Measurements from ENCODE around the gene BEAN1. TPM values are rescaled to one million over a fixed set of nuclear protein-coding genes. Genes with fewer than 3 reads are reported as not detected.

The BEAN1 gene
- total RNA-seq, 1 experiment from 2014 or later: 0.72 TPM

- no peak for DNase-seq (ENCODE audit: low read depth)
Observed at GRCh38 chr16:66418165-66418962, 8.7 kb upstream of the BEAN1 start.

- no peak for DNase-seq (ENCODE audit: low read depth)
Observed at GRCh38 chr16:66419527-66419926, 7.6 kb upstream of the BEAN1 start.

DNA sequence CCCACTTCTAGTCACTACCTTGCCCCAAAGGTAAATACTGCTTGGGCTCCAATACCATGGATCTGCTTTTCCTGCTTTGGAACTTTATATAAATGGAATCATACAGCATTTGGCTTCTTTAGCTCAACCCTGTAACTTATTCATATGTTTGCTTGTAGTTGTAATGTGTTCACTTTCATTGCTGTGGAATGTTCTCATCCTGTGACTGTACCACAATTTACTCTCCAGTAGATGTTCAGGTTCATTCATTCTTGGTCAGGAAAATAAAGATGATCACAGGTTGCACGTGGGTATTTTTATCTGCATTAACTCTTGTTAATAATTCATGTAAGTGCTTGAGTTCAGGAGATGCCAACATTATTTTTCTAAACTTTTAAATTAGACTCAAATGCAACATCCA lies 6.7 kb upstream of the BEAN1 start:
- no peak for DNase-seq (ENCODE audit: low read depth)

- DNase-seq (ENCODE audit: low read depth): no peak
Observed at GRCh38 chr16:66421891-66422290, 5.2 kb upstream of the BEAN1 start.

GRCh38 chr16:66422366-66422765 lies 4.7 kb upstream of the BEAN1 start:
- DNase-seq (ENCODE audit: low read depth): peak; percentile 62

GRCh38 chr16:66423177-66423576 lies 3.9 kb upstream of the BEAN1 start:
- no peak for DNase-seq (ENCODE audit: low read depth)

DNA sequence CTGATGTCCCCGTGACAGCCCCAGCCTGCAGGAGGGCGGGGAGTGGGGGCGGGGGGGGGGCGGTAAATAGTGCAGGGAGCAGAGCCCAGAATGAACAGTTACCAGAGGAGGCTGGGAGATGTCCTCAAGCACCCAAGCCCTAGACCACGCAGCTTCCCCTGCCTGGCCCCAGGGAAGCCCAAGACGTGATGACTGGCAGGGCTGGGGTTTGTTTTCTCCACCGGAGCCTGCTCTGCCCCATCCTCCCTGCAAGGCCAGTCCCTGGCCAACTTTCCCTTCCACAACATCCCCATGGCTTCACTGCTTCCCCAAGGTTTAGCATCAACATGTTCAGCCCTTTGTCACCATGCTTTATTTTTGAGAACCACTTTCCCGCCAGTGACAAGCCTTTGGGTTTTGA lies 1.4 kb upstream of the BEAN1 start:
- no peak for DNase-seq (ENCODE audit: low read depth)

DNA sequence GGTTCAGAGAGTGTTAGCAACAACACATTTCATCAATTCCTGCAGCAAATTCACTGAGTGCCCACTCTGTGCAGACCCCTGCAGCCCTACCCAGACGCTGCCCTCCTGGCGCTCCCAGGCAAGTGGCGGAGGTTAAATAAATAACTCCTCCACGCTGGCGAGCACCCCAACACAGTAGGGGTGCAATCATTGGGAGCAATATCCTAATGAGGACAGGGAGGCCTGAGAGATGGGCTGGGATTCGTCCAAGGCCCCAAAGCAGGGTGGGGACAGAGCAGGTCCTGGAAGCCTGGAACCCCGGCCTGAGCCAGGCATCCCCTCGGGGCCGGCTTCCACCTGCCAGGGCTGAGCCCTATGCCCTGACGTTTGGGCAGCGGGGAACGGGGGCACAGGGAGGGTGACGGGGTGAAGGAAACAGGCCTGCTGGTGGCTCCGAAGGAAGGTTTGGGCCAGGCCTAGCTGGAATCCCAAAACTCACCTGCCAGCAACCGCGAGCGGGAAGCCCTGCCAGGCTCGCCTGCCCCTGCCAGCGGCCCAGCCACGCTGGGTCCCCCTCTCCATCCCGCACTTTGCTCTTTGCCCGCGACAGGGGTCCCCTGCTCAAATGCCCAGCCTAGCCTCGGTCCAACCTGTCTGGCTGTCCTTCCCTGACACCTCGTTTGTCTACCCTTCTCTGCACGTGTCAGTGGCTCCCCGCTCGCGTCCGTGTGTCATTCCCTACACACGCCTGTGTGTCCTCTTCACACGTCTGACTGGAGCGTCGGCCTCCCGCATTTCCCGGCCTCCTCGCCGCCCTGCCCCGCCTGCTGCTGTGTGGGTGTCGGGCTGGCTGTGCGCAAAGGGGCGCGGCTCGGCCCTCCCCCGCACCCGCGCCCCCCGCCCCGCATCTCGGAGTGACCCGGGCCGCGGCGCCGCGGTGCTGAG lies 721 bp upstream of the BEAN1 start:
- no peak for DNase-seq (ENCODE audit: low read depth)

GRCh38 chr16:66427871-66428681 lies 981 bp downstream of the BEAN1 start:
- DNase-seq (ENCODE audit: low read depth): peak; percentile 49

GRCh38 chr16:66428682-66429251 lies 1.7 kb downstream of the BEAN1 start:
- DNase-seq (ENCODE audit: low read depth): no peak

GRCh38 chr16:66429290-66429962 lies 2.3 kb downstream of the BEAN1 start:
- DNase-seq (ENCODE audit: low read depth): no peak

DNA sequence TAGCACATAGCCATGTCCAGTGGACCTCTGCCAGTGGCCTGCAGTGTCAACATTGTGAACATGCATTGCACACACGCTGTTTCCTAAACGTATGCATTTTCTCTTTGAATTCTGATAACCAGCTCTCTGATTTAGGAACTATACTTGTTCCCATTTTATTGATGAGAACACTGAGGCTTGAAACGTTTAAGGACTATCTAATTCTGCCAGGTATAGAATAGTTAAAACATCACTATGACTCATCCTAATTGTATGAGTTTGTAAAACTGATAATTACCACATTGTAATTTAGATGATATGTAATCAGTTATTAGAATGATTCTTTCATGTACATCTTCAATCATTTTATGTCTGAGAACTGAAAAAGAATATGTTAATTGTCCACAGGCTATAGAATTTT lies 3.1 kb downstream of the BEAN1 start:
- no peak for DNase-seq (ENCODE audit: low read depth)

- DNase-seq (ENCODE audit: low read depth): no peak
Observed at GRCh38 chr16:66431760-66432159, 4.7 kb downstream of the BEAN1 start.

- no peak for DNase-seq (ENCODE audit: low read depth)
Observed at GRCh38 chr16:66432429-66432828, 5.3 kb downstream of the BEAN1 start.

DNA sequence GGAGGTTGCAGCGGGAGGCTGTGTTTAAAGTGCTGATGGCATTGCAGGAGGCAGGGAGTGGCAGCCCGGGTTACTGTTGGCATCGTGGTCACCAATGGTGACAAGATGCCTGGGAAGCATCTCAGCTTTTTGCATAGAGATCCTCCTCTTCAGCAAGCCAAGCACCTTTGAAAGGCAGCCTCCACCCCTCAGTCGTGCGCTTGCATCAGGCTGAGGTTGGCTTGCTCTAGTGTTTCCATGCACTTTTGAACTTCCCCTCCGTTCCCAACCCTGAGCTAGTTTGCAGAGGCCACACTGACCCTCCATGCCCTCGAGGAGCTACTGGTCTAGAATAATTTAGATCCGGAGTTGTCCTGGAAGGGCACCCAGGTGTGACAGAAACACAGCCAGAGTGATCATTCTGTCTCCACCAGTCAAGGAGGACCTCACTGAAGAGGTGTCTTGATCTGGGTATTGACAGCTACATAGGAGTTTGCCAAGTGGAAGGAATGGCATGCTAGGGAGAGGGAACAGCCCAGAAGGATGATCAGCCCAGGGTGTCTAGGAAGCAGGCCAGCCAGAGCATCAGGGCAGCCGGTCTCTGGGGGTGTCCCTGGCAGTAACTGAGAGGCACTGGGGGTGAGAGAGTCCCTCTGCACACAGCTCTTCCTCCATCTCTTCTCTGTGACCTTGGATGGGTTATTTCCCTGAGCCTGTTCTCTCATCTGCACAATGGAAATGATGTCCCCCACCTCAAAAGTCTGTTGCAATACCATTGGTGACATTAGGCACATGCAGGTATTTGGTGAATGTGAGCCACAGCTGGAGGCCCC lies 7.7 kb downstream of the BEAN1 start:
- DNase-seq (ENCODE audit: low read depth): no peak

DNA sequence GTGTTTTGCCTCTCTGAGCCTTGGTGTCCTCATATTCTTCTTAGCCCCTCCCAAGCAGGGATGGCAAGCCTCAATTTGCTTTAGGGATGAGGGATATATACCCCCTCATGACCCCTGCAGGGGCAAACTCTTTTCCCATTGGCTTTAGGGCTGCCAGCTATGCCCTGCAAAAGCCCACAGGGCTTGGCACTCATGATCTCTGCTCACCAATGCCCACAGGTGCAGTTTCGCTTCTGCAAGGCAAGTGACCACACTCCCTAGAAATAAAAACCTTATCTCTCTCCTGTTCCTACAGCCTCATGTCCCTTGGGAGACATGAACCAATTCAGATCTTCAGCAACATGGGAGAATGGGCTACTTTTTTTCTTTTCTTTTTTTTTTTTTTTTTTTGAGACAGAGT lies 8.8 kb downstream of the BEAN1 start:
- no peak for DNase-seq (ENCODE audit: low read depth)

DNA sequence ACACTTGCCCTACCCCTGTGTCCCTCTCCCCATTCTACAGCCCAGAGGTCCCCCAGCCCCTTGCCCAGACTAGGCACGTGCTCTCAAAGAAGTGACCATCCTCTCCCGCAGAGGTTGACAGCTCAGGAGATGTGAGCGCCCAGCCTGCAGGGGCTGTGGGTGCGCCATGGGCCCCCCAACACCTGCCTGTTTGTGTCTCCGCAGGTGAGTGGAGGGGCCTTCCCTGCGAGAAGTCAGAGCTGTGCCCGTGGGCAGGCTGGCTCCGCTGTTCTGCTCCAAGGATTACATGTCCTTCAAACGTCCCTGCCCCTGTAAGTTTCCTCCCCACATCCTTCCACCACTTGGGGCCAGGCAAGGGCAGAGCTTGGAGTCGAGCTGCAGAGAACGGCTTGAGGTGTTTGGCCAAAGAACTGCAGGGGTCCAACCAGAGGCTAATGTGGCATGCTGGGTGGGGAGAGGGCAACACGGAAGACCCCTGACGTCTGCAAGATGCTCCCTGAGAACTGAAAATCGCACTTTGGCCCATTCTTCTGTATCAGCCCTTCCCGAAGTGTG lies 10.4 kb downstream of the BEAN1 start:
- no peak for DNase-seq (ENCODE audit: low read depth)

- no peak for DNase-seq (ENCODE audit: low read depth)
Observed at GRCh38 chr16:66438536-66438935, 11.4 kb downstream of the BEAN1 start.

GRCh38 chr16:66439051-66439730 lies 12.1 kb downstream of the BEAN1 start:
- DNase-seq (ENCODE audit: low read depth): no peak

All from RPMI7951 (cell line).